Tibial nerve (tissue), 4 donors: ENCODE measurements around the gene CACNA2D2. TPM values are rescaled to one million over a fixed set of nuclear protein-coding genes. Genes with fewer than 3 reads are reported as not detected.

Source experiments
- DNase-seq, 2 donors: peaks; one replicate each; pipeline ENCODE4 v3.0.0-alpha.2; 2019; ENCODE audit warnings: low spot score in 2 of 2
- H3K27ac ChIP-seq, 4 donors: fragments of 200-600 bp; sonication (generic) in 3 of 4; one replicate each; pipeline ENCODE4 v1.5.1; 2017 to 2019; ENCODE audit warnings: mild to moderate bottlenecking in 1 of 4
- H3K27me3 ChIP-seq, 2 donors: fragments of 200-600 bp; sonication (generic) in 1 of 2; one replicate each; pipeline versions ENCODE4 v1.5.1 to v1.6.0; 2017 to 2019
- H3K36me3 ChIP-seq, 3 donors: fragments of 200-600 bp; sonication (generic); one replicate each; pipeline ENCODE4 v1.5.1; 2018 to 2019
- H3K4me1 ChIP-seq, 4 donors: fragments of 200-600 bp; sonication (generic) in 3 of 4; one replicate each; pipeline ENCODE4 v1.5.1; 2017 to 2019
- H3K4me3 ChIP-seq, 4 donors: fragments of 200-600 bp; sonication (generic) in 3 of 4; one replicate each; pipeline ENCODE4 v1.5.1; 2017 to 2019; ENCODE audit warnings: mild to moderate bottlenecking in 1 of 4, moderate library complexity in 1 of 4
- H3K9me3 ChIP-seq, 4 donors: fragments of 200-600 bp; sonication (generic) in 3 of 4; one replicate each; pipeline ENCODE4 v1.5.1; 2017 to 2019
- CTCF ChIP-seq, 5 experiments: fragments of 200-600 bp in 3 of 5; fragments of 450-650 bp in 2 of 5; sonication (generic) in 3 of 5; IDR thresholded peaks; one replicate each; pipeline ENCODE4 v1.5.1; 2016 to 2019; ENCODE audit warnings: antibody characterized with exemption in 5 of 5, mild to moderate bottlenecking in 3 of 5, moderate library complexity in 2 of 5
- EP300 ChIP-seq, 2 donors: sonication (generic); formaldehyde crosslinking; IDR thresholded peaks; one replicate each; pipeline ENCODE4 v1.6.1; 2017; ENCODE audit warnings: antibody characterized with exemption in 2 of 2, mild to moderate bottlenecking in 1 of 2
- POLR2A ChIP-seq, 2 donors: fragments of 450-650 bp; IDR thresholded peaks; one replicate each; pipeline ENCODE4 v1.6.1; 2017; ENCODE audit warnings: antibody characterized with exemption in 2 of 2, mild to moderate bottlenecking in 2 of 2, moderate library complexity in 2 of 2
- WGBS, 2 donors: methylation state at CpG; one replicate each; pipeline ENCODE4 v1.1.5; 2018; 5-methylcytosine and 5-hydroxymethylcytosine counted together
- total RNA-seq, 4 donors: library from RNA; depleted of rRNA; stranded (reverse); fragments of >200 nt; gene quantifications; one replicate each; pipeline ENCODE4 v1.1.0, GENCODE V29; 2016

CACNA2D2 gene
- total RNA-seq, 4 donors from 2014 or later = 0.84 to 2.0 (median 1.2) TPM

GRCh38 chr3:50395070-50395860 is 108.2 kb downstream of the CACNA2D2 start:
- no peak for DNase-seq
- no peak for TF ChIP-seq POLR2A (IDR thresholded peaks at IDR 0.05)
- no peak for TF ChIP-seq CTCF (IDR thresholded peaks at IDR 0.05)
- TF ChIP-seq EP300 (IDR thresholded peaks at IDR 0.05) = no peak
- Histone ChIP-seq H3K27me3 (no peaks in the 10 kb centered on the region), H3K4me3 (no peak overlapping the region), H3K4me1 (peaks cover 0 to 18% (median 4%) of the 10 kb centered on the region in 4 donors), H3K9me3 (no peaks in the 10 kb centered on the region), H3K27ac (no peak overlapping the region), H3K36me3 (no peaks in the 10 kb centered on the region)
- WGBS, 2 donors = 83 to 84% methylated on average over 7 to 10 of the region's 10 CpGs

DNA sequence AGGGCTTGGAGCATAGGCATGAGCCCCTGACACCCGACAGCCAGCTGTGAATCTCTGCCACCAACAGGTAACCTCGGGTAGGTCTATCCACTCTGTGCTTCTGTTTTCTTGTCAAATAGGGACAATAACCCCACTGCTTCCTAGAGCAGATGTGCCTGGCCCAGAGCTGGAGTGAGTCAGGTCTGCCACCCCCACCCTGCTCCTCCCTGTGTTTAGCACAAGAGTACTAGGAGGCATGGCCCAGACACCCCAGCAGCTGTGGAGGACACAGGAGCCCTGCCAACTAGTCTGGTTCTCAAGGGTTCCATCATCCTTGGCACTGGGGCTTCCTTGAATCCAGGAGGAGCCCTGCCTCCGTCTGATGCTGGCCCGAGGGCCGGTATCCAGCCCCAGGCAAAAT is 110.4 kb downstream of the CACNA2D2 start:
- Histone ChIP-seq H3K36me3 (no peaks in the 10 kb centered on the region), H3K27ac (no peak overlapping the region), H3K4me1 (peaks cover 0 to 20% (median 4%) of the 10 kb centered on the region in 4 donors), H3K27me3 (no peaks in the 10 kb centered on the region), H3K9me3 (no peaks in the 10 kb centered on the region), H3K4me3 (no peak overlapping the region)
- TF ChIP-seq POLR2A (IDR thresholded peaks at IDR 0.05) = no peak
- TF ChIP-seq CTCF (IDR thresholded peaks at IDR 0.05) = no peak
- no peak for TF ChIP-seq EP300 (IDR thresholded peaks at IDR 0.05)
- WGBS, 2 donors = 73 to 84% methylated on average over 4 to 5 of the region's 5 CpGs
- DNase-seq = no peak

DNA sequence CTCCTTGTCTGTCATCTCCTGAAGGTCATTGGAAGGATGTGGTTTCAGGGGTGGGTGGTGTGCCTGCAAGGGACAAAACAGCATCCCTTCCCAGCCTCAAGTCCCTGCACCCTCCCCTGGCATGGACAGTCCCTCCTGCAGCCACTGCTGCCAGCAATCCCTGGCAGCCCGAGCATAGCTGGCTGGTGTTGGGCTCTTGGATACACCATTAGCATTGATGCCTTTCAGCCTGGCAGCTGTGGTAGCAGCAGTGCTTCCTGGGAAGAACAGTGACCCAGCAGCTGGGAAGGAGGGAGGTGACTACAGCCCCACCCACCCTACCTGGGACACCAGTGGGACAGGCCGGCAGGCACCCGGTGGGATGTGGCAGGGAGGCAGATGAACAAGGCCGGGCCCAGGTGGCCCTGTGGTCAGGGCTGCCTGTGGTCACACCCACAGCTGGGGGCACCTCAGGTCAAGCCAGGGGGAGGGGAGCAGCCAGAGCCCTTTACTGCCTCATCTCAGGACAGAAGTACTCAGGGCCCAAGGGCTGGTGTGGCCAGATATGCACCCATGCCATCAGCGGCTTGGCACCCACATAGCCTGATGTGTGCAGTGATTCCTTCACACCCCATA is 111.2 kb downstream of the CACNA2D2 start:
- Histone ChIP-seq H3K4me1 (peaks cover 0 to 20% (median 4%) of the 10 kb centered on the region in 4 donors), H3K27me3 (no peaks in the 10 kb centered on the region), H3K9me3 (no peaks in the 10 kb centered on the region), H3K4me3 (no peak overlapping the region), H3K36me3 (no peaks in the 10 kb centered on the region), H3K27ac (no peak overlapping the region)
- TF ChIP-seq EP300 (IDR thresholded peaks at IDR 0.05) = no peak
- no peak for TF ChIP-seq CTCF (IDR thresholded peaks at IDR 0.05)
- no peak for TF ChIP-seq POLR2A (IDR thresholded peaks at IDR 0.05)
- no peak for DNase-seq
- 54 to 69% methylated on average over 4 to 5 of the region's 5 CpGs for WGBS, 2 donors

DNA sequence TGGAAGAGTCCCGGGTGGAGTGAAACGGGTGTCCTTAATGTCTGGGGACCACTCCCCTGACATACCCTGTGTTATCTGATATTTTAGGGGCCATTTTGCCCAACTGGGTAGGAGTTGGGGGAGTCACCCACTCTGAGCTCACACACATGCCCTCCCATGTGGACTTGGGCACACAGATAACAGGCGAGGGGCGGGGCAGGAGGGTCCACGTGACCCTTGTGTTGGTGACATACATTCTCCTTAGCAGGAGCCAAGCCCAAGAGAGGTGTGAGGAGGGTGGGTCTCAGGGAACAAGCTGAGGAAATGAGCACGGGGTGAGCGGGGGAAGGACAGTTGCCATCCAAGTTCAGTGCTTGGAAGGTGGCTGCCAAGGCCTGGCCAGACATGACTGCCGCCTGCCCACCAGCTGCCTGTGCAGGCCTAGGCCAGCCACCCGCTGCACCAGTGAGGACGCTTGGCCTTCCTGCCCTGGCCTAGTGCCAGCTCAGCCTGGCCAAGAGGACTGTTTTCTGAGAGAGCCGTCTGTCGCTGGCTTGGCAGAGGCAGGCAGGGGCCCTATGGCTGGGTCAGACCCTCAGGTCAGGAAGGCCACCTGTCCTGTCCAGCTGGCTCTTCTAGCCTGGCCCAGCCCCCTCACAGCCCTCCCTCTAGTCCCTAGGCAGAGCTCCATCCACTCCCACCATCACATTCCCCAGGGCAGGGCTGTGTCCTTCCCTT is 112.8 kb downstream of the CACNA2D2 start:
- 59 to 62% methylated on average over 12 of the region's 12 CpGs for WGBS, 2 donors
- Histone ChIP-seq H3K27me3 (no peaks in the 10 kb centered on the region), H3K36me3 (no peaks in the 10 kb centered on the region), H3K9me3 (no peaks in the 10 kb centered on the region), H3K4me1 (peaks cover 0 to 20% (median 4%) of the 10 kb centered on the region in 4 donors), H3K27ac (peak overlapping the region in 2 of 4 donors; percentile 5 to 18), H3K4me3 (no peak overlapping the region)
- DNase-seq = no peak
- TF ChIP-seq POLR2A (IDR thresholded peaks at IDR 0.05) (no peak), CTCF (IDR thresholded peaks at IDR 0.05) (no peak), EP300 (IDR thresholded peaks at IDR 0.05) (peak in 1 of 2 donors; percentile 29)

GRCh38 chr3:50389414-50389767 is 114.0 kb downstream of the CACNA2D2 start:
- WGBS, 2 donors = 89 to 91% methylated on average over 6 of the region's 6 CpGs
- no peak overlapping the region for H3K27ac ChIP-seq
- TF ChIP-seq POLR2A (IDR thresholded peaks at IDR 0.05) = no peak
- TF ChIP-seq EP300 (IDR thresholded peaks at IDR 0.05) = no peak
- H3K36me3 ChIP-seq = no peaks in the 10 kb centered on the region
- DNase-seq = no peak
- H3K4me1 ChIP-seq = peaks cover 0 to 20% (median 4%) of the 10 kb centered on the region in 4 donors
- no peaks in the 10 kb centered on the region for H3K27me3 ChIP-seq
- H3K4me3 ChIP-seq = no peak overlapping the region
- H3K9me3 ChIP-seq = no peaks in the 10 kb centered on the region
